ENCODE data around the gene RBM47. TPM values are rescaled to one million over a fixed set of nuclear protein-coding genes. Genes with fewer than 3 reads are reported as not detected.

Gene RBM47
- total RNA-seq, 1 experiment from 2014 or later: 70.3 TPM

GRCh38 chr4:40594261-40595178, 35.1 kb downstream of the RBM47 start:
- no peaks in the 10 kb centered on the region for H3K27me3 ChIP-seq (ENCODE audit: insufficient read depth, low read length)
- H3K56ac ChIP-seq (ENCODE audit: insufficient read length, low read depth, low read length): no peak overlapping the region
- H4K5ac ChIP-seq (ENCODE audit: insufficient read length, low read depth, low read length): no peak overlapping the region
- no peak overlapping the region for H4K91ac ChIP-seq (ENCODE audit: insufficient read length, low read depth, low read length)
- H3K4me1 ChIP-seq (ENCODE audit: insufficient read depth, low read length): no peaks in the 10 kb centered on the region
- no peaks in the 10 kb centered on the region for H3K9me3 ChIP-seq (ENCODE audit: control insufficient read depth, low read depth, low read length)
- no peak overlapping the region for H2BK12ac ChIP-seq (ENCODE audit: insufficient read length, low read depth, low read length)
- Mint-ChIP-seq H3K27me3 (ENCODE audit: low read depth) (no peaks in the 10 kb centered on the region), H3K4me1 (no peaks in the 10 kb centered on the region), H3K9me3 (no peaks in the 10 kb centered on the region), H3K27ac (no peak overlapping the region; a peak in 2 of 7 replicates), H3K4me3 (no peak overlapping the region), H3K36me3 (ENCODE audit: insufficient read depth in 1 of 3, low read depth in 3 of 3) (peaks cover 19 to 50% (median 24%) of the 10 kb centered on the region in 3 experiments; a peak in 5 of 7 replicates)
- no peak overlapping the region for H2BK5ac ChIP-seq (ENCODE audit: insufficient read length, low read length)
- H4K8ac ChIP-seq (replicated peaks; ENCODE audit: insufficient read length, low read depth, low read length): no peak overlapping the region
- no peak overlapping the region for H2BK20ac ChIP-seq (ENCODE audit: low read depth, low read length, poor library complexity, severe bottlenecking)
- no CpG with 5 or more reads among the region's 14 CpGs for WGBS (ENCODE audit: extremely low coverage, insufficient read length, low lambda C conversion rate)
- no peak overlapping the region for H3K4me2 ChIP-seq (ENCODE audit: insufficient read depth, insufficient read length, low read length)
- no peak for DNase-seq
- H2BK120ac ChIP-seq (ENCODE audit: low read depth, low read length, poor library complexity, severe bottlenecking): no peak overlapping the region
- no peak overlapping the region for H3K18ac ChIP-seq (ENCODE audit: insufficient read length, low read depth, low read length)
- H3T11ph ChIP-seq (ENCODE audit: low read length): no peak overlapping the region
- H2BK15ac ChIP-seq (ENCODE audit: low read depth, low read length): no peak overlapping the region
- no peak for TF ChIP-seq CTCF (conservative IDR thresholded peaks at IDR 0.05)
- H3K79me1 ChIP-seq (ENCODE audit: insufficient read depth, low read depth, low read length, poor library complexity, severe bottlenecking): no peaks in the 10 kb centered on the region
- no peak overlapping the region for H2AFZ ChIP-seq (ENCODE audit: low read length)
- no peak overlapping the region for H3K27ac ChIP-seq (ENCODE audit: insufficient read length, low read depth, low read length)
- no peaks in the 10 kb centered on the region for H3K23me2 ChIP-seq (ENCODE audit: insufficient read length, low read depth, low read length, poor library complexity, severe bottlenecking)
- no peak overlapping the region for H2AK5ac ChIP-seq (ENCODE audit: insufficient read length, low read length)
- H3K79me2 ChIP-seq (ENCODE audit: insufficient read depth, low read length): peaks cover 8% of the 10 kb centered on the region; the same call in 1 of the 2 replicates
- no peak overlapping the region for H3K9ac ChIP-seq (ENCODE audit: extremely low read depth, insufficient read length, low read length)
- H3K4ac ChIP-seq (ENCODE audit: low read depth, low read length): no peak overlapping the region
- no peaks in the 10 kb centered on the region for H4K20me1 ChIP-seq (ENCODE audit: control insufficient read depth, insufficient read depth, insufficient read length)
- no peak overlapping the region for H3K14ac ChIP-seq (ENCODE audit: insufficient read depth, low read length)
- H3K23ac ChIP-seq (ENCODE audit: insufficient read length, low read depth, low read length): no peak overlapping the region

Measured in H9 (cell line).